WI38 (cell line): ENCODE data around the gene RAE1.

Experiments
- H3K4me3 ChIP-seq: 2 replicates; pipeline ENCODE4 v1.5.1; 2011; ENCODE audit warnings: low read depth, mild to moderate bottlenecking, control low read depth, low read length
- CTCF ChIP-seq: IDR thresholded peaks from 2 replicates; pipeline ENCODE4 v1.5.1; 2012; ENCODE audit warnings: low read depth, mild to moderate bottlenecking, control low read depth, low read length

Gene RAE1

GRCh38 chr20:57386762-57387161 lies 35.7 kb downstream of the RAE1 start:
- H3K4me3 ChIP-seq: no peak overlapping the region
- TF ChIP-seq CTCF: no peak

GRCh38 chr20:57387463-57387862 lies 36.4 kb downstream of the RAE1 start:
- H3K4me3 ChIP-seq: no peak overlapping the region
- no peak for TF ChIP-seq CTCF

GRCh38 chr20:57387945-57388371 lies 36.9 kb downstream of the RAE1 start:
- TF ChIP-seq CTCF: no peak
- H3K4me3 ChIP-seq: no peak overlapping the region

GRCh38 chr20:57388953-57389694 lies 38.1 kb downstream of the RAE1 start:
- TF ChIP-seq CTCF: peak; percentile 17; the same call in 1 of the 2 replicates

GRCh38 chr20:57389695-57390603 lies 38.9 kb downstream of the RAE1 start:
- no peak for TF ChIP-seq CTCF
- no peak overlapping the region for H3K4me3 ChIP-seq

More at GRCh38 chr20:57388953-57389694, 38.1 kb downstream of the RAE1 start:
- H3K4me3 ChIP-seq: no peak overlapping the region

- peak within 1 kb of the TSS; percentile 69 for H3K4me3 ChIP-seq
- TF ChIP-seq CTCF: no peak
Measured at GRCh38 chr20:57390604-57391438, 39.8 kb downstream of the RAE1 start, which contains the start of gene RBM38. RBM38 (plus strand) TSS chr20:57391396; CDS start chr20:57391582, 186 bp downstream.
